HG02642 (cell line): Measurements from ENCODE around the gene IQCE.
A peak's percentile ranks its signal among the peaks of the same experiment; 100 is the strongest.

ENCODE experiments used
- ATAC-seq: cut with Tn5 transposase; IDR thresholded peaks from one replicate; pipeline ENCODE4 v1.9.1; 2021; ENCODE audit warnings: mild to moderate bottlenecking; ENCODE audit not compliant: unreplicated experiment, poor library complexity

The IQCE gene

DNA sequence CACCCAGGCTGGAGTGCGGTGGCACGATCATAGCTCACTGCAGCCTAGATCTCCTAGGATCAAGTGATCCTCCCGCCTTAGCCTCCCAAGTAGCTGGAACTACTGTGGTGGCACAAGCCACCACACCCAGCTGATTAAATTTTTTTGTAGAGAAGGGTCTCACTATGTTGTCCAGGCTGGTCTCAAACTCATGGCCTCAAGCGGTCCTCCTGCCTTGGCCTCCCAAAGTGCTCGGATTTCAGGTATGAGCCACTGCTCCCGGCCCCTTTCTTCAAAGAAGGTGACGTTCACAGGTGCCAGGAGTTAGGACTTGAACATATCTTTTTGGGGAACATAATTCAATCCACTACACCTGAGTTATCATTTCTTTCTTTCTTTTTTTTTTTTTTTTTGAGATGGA is 70.1 kb downstream of the IQCE start:
- ATAC-seq, result no peak

DNA sequence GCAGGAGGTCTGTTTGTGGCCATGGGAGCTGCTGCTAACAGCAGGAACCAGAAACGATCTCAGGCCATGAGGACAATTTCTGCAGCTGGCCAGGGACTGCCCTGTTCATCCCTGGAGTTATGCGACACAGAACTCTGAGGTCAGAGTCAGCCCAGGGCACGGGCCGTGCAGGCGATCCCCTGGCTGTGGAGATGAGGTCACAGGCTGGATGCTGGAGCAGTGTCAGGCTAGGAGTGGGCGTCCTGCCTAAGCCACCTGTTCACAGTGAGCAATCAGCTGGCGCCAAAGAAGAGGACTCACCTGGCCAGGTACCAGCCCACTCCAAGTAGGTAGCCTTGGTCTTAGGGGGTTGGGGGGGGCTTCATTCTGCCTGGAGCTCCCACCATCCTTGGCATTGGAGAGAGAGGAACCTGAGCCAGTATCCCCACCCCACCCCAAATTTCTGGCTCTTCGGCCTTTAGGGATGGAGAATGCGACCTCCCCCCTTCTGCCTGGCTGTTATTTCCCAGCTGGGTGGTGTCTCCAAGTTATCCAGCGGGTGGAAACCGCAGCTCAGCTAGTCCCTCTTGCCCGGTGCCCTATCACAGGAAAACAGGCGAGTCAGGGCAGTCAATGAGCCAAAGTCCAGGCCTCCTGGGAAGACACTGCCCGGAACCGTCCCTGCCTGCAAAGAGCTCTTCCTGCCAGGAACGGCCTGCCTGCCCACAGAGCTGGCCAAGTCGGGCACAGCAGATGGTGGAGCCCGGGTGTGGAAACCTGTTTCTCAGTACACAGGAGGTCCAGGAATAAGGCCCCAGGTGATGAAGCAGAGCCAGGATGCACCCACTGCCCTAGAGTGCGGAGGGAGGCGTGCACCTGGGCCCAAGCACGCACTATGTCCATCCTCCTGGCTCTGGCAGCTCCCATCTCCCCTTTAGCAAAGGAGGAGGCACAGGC is 71.2 kb downstream of the IQCE start:
- ATAC-seq, result no peak

DNA sequence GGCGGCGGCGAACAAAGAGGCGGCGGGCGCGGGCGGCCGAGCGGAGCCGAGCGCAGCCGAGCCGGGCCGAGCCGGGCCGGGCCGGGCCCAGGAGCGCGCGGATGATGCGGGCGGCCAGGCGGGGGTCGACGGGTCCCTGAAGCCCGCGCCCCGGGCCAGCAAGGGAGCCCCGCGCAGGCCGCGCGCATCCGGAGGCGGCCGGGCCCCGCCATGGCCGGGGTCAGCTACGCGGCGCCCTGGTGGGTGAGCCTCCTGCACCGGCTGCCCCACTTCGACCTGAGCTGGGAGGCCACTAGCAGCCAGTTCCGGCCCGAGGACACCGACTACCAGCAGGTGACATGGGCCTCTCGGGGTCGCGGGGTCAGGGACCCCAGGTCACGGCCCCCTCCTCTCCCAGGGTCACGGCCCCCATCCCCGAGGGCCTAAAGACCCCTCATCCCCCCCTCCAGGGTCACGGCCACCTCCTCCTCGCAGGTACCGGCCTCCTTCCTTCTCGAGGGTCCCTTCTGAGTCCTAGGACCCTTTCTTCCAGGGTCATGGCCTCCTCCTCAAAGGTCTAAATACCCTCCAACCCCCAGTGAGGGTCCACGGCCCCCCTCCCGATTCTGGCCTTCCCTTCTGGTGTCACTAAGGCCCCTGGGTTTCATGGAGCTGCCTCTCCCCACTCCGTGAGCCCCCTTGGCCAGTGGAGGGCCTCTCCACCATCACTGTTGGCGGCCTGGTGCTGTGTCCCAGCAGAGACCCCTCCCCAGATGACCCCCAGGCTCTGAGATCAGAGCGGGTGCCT is 73.4 kb downstream of the IQCE start, which contains the start of gene TTYH3:
TSS of gene TTYH3 (plus strand) at position 41 of the 787 bp plus-strand sequence. CDS start at position 211, 170 bp downstream.
- peak; percentile 49 for ATAC-seq

DNA sequence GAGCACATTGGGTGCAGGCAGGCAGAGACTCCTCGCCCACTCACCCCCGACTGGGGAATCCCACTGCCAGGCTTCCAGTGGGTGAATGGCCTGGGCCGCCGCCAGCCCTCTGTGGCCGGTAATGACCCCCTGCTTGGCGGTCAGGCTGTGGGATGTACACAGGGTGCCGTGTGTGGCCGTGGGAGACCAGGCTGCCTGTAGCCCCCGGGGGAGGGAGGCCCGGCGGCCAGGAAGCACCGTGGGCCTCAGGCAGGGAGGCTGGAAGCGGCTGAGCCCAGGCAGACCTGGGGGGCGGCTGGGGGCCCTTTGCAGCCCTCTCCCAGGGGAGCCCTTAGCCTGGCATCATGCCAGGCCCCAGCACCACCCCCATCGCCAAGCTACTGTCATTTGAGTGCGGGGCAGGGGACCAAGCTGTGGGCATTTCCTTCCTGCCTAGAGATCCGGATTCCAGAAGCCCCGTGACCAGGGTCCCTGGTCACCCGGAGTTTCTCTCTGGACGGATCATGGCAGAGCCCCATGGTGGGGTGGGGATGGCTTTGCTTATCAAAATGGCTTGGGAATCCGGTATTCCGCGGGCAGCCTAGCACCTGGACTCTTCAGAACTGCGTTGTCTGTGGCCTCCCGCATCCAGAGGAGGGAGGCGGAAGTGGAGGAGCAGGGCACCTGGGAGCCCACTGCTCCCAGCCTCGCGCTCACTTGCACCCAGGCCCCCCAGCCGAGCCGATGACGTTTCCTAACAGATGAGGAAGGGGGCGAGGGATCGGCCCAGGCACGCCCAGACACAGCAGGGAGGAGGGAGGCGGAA is 74.2 kb downstream of the IQCE start:
- no peak for ATAC-seq

DNA sequence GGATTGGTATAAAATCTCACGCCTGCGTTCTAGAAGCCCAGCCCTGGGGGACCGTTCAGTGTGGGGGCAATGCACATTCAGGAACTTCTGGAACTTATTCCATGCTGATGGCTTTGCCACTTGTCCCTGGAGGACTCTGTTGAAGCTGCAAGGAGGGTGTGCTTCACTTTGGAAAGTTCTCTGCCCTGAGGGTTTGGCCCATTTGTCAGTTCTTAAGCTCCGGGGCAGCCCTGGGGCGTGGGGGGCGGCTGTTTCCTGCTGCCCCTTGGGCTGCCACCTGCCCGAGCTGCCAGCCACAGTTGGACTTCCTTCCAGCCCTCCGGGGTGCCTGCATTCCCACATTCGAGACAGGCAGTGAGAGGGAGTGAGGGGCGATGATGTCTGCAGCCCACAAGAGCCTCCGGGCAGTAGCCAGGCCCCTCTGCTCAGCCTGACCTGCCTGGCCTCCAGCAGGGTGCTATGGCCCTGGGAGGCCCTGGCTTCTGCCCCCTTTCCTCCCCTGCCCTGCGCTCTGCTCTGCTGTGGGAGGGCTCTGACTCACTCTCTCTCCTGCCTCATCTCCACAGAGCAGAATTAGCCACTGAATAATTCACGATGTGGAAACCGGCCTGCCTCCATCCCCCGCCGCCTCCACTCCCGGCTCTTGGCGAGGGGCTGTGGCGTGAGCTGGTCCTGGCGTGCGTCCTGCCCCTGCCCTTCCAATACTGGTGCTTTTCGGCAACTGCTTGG is 74.9 kb downstream of the IQCE start:
- no peak for ATAC-seq

DNA sequence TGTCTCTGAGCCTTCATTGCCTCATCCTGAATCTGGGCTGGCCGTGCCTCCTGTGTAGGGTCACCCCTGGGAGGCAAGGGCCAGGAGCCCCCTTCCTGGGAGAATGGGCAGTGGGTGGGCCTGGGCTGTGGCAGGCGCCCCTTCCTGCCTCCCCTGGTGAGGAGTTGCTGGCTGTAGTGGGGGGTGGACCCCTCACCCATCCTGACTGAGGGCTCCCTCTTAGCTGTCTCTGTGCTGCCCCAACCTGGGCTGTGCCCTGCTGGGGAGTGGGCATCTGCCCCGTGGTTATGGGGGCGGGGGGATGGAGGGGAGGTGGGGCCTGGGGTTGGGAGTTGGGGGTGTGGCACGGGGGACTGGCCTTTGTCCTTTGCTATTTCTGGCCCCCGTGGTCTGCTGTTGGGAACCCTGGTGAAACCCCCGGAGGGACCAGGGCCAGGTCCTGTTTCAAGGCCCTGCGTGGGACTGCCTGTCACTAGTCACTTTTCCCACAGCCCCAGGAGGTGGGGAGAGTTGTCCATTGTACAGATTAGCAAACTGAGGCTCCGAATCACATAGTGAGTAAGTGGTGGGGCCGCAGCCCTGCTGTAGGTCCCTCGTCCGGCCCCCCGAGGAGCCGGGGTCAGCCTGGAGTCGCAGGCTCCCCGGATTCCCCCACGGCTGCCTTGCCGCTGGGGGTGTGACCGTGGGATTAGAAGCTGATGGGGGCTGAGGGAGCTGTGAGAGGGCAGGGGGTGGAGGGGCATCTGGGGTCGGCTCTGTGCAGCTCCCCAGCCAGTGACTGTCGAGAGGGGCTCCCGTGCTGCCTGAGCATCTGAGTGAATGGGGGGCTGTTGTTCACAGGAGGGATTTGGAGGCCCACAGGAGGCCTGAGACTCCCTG is 75.7 kb downstream of the IQCE start:
- no peak for ATAC-seq

DNA sequence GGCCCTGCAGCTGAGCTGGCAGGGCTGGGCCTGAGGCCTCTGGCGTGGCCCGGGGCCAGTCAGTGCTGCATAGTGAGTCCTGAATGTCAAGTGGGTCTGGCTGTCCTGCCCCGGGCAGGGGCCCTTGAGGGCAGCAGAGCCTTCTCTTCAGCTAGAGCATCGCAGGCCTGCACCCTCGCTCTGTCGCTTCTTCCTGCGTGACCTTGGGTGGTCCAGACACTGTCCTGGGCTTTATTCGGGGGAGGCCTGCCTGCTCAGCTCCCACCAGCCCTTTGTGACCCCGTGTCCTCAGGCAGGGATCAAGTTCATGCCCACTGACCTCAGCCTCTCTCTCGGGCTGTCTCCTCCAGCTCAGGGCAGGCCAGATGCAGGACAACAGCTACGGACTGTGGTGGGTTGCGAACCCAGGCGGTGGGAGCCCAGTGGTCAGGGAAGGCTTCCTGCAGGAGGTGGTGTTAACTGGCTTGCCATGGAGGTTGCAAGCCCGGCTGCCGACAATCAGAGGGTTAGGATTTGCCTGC is 76.4 kb downstream of the IQCE start:
- ATAC-seq, result no peak

DNA sequence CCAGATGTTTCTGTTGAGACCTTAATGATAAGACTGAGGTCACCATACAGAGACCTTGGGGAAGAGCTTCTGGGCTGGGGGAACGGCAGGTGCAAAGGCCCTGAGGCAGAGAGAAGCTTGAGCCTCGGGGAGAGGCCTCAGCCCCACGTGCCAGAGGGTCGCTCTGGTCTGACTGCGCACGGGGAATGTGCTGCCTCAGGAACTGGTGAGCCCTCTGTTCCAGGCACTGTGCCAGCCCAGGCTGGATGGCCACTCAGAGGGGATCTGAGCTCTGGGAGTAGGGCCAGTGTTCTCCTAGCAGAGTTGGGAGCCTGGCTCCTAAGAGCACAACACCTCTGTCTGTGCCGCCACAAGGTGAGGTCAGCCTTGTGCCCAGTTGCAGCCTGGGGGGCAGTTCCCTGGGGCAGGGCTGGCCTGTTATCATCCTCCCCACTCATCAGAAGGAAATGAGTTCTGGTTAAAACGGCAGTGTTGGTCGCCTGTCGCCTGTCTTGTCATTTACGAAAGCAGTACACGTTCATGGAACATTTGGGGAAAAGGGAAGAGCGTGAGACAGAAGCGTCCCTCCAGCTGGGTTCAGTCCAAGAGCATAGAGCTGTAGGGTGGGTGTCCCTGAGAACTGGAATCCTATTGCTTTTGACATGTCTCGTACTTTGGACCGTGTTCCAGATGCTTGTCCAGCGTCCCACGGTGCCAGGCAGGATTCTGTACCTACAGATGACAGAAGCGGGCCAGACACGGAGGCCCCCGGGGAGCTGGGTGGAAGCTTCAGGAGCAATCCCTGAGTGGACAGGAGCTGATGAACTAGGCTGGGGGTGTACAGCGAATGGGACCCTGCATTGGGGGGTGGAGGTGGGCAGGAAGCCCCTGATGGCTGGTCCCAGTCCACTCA is 77.3 kb downstream of the IQCE start:
- ATAC-seq, result no peak

DNA sequence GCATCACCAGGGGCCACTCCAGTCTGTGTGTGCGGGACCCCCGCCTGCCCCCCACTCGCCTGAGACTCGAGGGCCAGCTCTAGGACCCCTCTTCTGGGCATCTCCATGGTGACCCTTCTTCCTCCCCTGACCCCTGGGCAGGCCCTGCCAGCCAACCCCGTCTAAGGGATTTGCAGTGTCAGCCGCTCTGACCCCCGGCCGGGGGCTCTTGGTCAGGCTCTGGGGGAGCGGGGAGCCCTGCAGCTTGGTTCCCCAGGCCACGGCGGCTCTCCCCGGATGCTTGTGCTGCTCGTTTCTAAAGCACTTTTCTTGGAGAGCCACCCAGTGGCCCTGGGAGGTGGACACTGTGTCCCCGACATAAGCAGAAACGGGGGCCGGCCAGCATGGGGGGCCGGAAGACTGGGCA is 78.3 kb downstream of the IQCE start:
- ATAC-seq, result no peak

DNA sequence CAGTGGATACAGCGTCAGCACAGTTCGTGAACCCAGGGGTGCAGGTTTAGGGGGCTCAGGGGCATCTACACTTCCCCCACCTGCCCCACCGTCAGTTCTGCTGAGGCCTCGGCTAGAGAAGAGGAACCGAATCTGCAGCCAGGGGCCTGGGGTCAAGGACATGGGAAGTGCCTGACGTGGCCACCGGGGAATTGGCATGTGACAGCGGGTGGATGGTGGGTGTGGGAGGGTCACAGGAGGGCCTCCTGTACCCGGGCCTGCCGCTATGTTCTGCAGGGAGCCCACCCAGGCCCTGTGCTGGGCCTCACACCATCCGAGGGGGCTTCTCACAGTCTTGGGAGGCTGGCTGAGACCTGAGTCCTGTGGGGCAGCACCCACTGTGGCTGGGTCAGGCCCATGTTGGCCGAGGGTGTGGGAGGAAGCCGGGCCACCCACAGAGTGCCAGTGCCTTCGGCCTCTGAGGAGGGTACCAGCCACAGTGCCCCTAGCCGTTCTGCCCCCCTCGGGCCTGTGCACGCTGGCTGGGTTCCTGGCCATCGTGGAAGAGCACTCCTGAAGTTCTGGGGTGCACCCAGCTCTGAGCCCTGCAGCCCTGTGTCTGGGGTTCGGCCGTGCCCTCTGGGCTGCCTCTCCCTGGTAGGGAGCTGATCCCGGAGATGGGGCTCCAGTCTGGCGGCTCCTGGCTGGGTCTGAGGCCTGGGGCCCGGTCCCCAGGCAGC is 78.9 kb downstream of the IQCE start:
- no peak for ATAC-seq

DNA sequence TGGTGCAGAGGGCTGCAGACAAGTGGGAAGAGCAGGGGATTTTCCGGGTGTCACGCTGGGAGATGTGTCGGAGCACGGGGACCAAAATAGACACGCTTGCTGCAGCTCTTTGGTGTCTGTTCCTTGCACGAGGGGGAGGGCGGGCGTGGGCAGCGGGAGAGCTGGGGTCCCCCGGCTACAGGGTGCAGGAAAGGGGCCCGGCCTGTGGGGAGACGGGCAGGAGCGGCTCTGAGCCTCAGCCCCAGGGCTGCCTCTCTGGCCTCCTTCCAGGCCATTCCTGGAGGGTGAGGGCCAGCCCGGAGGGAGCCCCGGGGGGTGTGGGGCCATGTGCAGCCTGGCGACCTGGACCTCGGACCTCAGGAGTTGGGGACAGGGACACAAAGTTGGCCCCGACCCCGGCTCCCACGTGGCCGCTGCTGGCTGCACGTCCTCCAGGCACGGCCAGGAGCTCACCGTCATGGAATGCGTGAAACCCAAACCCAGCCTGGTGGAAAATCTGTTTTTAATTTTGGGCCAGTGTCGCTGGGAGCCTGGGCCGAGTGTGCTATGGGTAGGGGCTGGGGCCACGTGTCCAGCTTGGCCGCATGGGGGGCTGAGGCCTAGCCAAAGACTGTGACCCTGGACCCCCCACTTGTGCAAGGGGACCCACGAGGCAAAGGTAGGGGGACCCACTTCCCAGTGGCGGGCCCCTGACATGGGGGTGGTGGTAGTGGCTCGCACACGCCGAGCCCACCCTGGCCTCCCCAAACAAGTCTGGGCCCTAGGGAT is 79.6 kb downstream of the IQCE start:
- no peak for ATAC-seq

DNA sequence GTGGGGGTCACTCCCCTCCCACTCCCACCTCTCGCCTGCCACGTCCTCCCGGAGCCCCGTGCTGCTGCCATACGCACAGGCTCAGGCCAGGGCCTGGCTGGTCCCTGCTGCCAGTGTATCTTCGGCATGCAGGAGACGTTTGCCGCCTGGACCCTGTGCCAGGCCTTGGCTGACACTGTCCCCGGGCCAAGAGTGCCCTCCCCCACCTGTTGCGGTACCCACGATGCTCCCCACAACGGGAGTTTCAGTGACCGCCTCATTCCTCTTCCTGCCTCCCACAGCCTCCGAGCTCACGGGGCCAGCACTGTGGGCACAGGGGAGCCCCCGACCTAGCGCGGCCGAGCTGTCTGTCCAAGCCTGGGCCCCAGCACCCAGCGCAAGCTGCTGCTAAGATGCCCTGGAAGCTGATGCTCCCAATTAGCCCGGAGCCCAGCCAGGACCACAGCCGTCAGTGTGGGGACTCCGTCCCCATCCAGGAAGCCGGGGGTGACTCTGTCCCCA is 80.5 kb downstream of the IQCE start:
- ATAC-seq, result no peak

DNA sequence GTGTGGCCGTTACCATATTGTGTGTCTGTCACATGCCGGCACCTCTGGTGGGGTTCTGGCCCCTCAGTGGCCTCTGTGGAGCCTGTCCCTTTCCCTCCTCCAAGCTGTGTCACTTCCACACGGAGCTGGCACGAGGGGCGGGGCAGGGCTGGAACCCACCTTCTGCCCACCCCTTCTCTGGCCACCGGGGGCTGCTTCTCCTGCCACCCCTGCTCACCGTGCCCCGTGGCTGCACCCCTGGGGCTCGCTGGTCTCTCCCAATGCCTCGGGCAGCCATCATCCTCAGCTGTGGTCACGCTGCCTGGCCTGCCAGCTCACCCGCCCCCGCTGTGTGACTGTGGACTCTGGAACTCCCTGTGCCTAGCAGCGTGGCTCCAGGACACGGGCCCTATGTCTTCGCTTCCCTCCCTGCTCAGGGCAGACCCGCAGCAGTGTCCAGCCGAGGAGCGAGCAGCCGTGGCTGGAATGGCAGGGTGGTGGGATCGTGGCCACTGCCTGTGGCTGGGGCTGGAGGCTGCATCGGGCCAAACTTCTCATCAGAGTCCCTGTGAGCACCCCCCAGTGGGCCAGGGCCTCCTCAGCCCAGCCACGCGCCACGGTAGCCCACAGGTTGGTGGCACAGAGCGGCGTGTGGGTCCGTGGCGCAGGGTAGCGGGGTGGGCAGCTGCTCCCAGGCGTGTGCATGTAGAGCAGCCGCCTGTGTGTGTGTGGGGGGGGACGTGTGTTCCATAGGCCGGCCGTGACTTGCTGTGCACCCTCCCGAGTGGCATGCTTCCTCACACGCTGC is 81.1 kb downstream of the IQCE start:
- no peak for ATAC-seq

DNA sequence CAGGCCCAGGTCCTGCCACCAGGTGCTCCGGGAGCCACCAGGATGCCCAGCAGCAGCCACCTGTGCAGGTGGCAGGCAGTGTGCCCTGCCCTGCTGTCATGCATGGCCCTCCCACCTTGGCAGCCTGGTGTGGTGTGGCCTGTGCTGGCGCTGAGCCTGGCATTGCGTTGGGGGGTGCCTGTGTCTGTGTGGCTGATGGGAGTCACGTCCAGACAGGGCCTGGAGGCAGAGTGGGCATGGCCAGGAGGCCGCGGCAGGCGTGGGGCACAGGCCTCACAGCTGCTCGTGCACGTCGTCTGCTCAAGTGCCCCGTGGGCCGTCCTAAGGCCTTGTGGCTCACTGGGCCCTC is 81.7 kb downstream of the IQCE start:
- no peak for ATAC-seq

DNA sequence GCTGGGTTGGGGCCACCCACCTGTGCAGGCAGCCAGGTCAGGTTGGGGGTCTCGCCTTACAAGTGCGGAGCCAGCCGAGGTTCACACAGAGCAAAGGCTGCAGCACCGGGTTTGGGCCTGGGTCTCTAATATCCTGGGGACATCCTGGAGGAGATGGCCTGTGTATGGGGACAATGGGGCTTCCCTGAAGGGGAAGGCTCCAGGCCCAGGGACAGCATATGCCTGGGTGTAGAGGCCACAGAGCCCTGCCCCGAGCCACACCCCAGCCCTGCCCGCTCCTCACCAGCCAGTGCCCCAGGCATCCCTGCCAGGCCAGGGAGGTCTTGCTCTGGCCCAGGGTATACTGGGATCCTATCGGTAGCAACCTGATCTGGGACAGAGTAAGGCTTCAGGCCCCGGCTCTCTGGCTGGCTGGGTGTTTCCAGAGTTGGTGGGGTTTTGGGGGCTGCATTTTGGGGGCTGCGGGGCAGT is 82.1 kb downstream of the IQCE start:
- no peak for ATAC-seq
